ENCODE measurements around the gene ACER3.
A peak's percentile ranks its signal among the peaks of the same experiment; 100 is the strongest.

Gene ACER3

DNA sequence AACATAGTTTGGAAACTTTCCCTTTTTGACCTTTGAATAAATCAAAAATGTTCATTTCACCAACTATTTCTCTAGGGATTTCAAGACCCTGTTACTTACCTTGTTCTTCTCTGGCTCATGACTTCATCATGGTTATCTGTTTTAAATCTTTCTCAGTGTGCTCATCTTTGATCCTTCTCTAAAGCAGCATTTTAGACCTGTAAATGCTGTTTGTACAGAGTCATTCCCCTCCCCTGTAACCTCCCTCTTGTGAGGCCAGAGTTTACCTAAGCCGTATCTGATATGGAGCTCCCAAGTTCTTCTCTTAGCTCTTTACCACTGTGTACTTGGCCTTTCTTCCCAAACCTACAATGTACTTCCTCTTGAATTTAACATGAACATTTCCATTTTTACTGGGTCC lies 56.0 kb downstream of the ACER3 start:
- TF ChIP-seq BACH2 (CRISPR knock-in tag; IDR thresholded peaks at IDR 0.05; ENCODE audit: borderline replicate concordance): no peak
- TF ChIP-seq, protein P1, sequence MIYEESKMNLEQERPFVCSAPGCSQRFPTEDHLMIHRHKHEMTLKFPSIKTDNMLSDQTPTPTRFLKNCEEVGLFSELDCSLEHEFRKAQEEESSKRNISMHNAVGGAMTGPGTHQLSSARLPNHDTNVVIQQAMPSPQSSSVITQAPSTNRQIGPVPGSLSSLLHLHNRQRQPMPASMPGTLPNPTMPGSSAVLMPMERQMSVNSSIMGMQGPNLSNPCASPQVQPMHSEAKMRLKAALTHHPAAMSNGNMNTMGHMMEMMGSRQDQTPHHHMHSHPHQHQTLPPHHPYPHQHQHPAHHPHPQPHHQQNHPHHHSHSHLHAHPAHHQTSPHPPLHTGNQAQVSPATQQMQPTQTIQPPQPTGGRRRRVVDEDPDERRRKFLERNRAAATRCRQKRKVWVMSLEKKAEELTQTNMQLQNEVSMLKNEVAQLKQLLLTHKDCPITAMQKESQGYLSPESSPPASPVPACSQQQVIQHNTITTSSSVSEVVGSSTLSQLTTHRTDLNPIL (CRISPR knock-in tag; IDR thresholded peaks at IDR 0.05; ENCODE audit: low read depth): no peak
- no peak for TF ChIP-seq ZNF70 (CRISPR knock-in tag; IDR thresholded peaks at IDR 0.05)
- no peak for TF ChIP-seq ZNF565 (CRISPR knock-in tag; conservative IDR thresholded peaks at IDR 0.05; ENCODE audit: low read depth)
- TF ChIP-seq ESRRG (CRISPR knock-in tag; IDR thresholded peaks at IDR 0.05): no peak
- no peak for TF ChIP-seq GLIS3 (CRISPR knock-in tag; IDR thresholded peaks at IDR 0.05)
- TF ChIP-seq PPARA (CRISPR knock-in tag; IDR thresholded peaks at IDR 0.05; ENCODE audit: borderline replicate concordance): no peak
- TF ChIP-seq, protein P2, sequence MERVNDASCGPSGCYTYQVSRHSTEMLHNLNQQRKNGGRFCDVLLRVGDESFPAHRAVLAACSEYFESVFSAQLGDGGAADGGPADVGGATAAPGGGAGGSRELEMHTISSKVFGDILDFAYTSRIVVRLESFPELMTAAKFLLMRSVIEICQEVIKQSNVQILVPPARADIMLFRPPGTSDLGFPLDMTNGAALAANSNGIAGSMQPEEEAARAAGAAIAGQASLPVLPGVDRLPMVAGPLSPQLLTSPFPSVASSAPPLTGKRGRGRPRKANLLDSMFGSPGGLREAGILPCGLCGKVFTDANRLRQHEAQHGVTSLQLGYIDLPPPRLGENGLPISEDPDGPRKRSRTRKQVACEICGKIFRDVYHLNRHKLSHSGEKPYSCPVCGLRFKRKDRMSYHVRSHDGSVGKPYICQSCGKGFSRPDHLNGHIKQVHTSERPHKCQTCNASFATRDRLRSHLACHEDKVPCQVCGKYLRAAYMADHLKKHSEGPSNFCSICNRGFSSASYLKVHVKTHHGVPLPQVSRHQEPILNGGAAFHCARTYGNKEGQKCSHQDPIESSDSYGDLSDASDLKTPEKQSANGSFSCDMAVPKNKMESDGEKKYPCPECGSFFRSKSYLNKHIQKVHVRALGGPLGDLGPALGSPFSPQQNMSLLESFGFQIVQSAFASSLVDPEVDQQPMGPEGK (CRISPR knock-in tag; IDR thresholded peaks at IDR 0.05; ENCODE audit: borderline replicate concordance): no peak
- TF ChIP-seq CSRNP3 (CRISPR knock-in tag; IDR thresholded peaks at IDR 0.05): no peak
- no peak for TF ChIP-seq CSDC2 (CRISPR knock-in tag; IDR thresholded peaks at IDR 0.05)
- TF ChIP-seq ZC3H10 (CRISPR knock-in tag; IDR thresholded peaks at IDR 0.05): no peak
- TF ChIP-seq ZFP3 (CRISPR knock-in tag; IDR thresholded peaks at IDR 0.05): no peak
- TF ChIP-seq SNAI2 (CRISPR knock-in tag; IDR thresholded peaks at IDR 0.05): no peak
- TF ChIP-seq, protein P3, sequence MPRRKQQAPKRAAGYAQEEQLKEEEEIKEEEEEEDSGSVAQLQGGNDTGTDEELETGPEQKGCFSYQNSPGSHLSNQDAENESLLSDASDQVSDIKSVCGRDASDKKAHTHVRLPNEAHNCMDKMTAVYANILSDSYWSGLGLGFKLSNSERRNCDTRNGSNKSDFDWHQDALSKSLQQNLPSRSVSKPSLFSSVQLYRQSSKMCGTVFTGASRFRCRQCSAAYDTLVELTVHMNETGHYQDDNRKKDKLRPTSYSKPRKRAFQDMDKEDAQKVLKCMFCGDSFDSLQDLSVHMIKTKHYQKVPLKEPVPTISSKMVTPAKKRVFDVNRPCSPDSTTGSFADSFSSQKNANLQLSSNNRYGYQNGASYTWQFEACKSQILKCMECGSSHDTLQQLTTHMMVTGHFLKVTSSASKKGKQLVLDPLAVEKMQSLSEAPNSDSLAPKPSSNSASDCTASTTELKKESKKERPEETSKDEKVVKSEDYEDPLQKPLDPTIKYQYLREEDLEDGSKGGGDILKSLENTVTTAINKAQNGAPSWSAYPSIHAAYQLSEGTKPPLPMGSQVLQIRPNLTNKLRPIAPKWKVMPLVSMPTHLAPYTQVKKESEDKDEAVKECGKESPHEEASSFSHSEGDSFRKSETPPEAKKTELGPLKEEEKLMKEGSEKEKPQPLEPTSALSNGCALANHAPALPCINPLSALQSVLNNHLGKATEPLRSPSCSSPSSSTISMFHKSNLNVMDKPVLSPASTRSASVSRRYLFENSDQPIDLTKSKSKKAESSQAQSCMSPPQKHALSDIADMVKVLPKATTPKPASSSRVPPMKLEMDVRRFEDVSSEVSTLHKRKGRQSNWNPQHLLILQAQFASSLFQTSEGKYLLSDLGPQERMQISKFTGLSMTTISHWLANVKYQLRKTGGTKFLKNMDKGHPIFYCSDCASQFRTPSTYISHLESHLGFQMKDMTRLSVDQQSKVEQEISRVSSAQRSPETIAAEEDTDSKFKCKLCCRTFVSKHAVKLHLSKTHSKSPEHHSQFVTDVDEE (CRISPR knock-in tag; IDR thresholded peaks at IDR 0.05): no peak
- no peak for TF ChIP-seq ISL1 (CRISPR knock-in tag; IDR thresholded peaks at IDR 0.05)
- TF ChIP-seq TCF4 (CRISPR knock-in tag; IDR thresholded peaks at IDR 0.05; ENCODE audit: borderline replicate concordance): no peak
- TF ChIP-seq ZNF8 (CRISPR knock-in tag; IDR thresholded peaks at IDR 0.05): no peak
- ATAC-seq: no peak

- peak; percentile 90 for ATAC-seq
- TF ChIP-seq TCF4 (CRISPR knock-in tag; IDR thresholded peaks at IDR 0.05; ENCODE audit: borderline replicate concordance): no peak
- no peak for TF ChIP-seq CSRNP3 (CRISPR knock-in tag; IDR thresholded peaks at IDR 0.05)
- TF ChIP-seq TOX (CRISPR knock-in tag; IDR thresholded peaks at IDR 0.05; ENCODE audit: borderline replicate concordance): no peak
- TF ChIP-seq ZFP3 (CRISPR knock-in tag; IDR thresholded peaks at IDR 0.05): no peak
- TF ChIP-seq SNAI2 (CRISPR knock-in tag; IDR thresholded peaks at IDR 0.05): no peak
- TF ChIP-seq, protein P1 (CRISPR knock-in tag; IDR thresholded peaks at IDR 0.05; ENCODE audit: low read depth): no peak
- no peak for TF ChIP-seq CSDC2 (CRISPR knock-in tag; IDR thresholded peaks at IDR 0.05)
- TF ChIP-seq, protein P2 (CRISPR knock-in tag; IDR thresholded peaks at IDR 0.05; ENCODE audit: borderline replicate concordance): no peak
- TF ChIP-seq PPARA (CRISPR knock-in tag; IDR thresholded peaks at IDR 0.05; ENCODE audit: borderline replicate concordance): no peak
These were observed 58.2 kb downstream of the ACER3 start for GRCh38 chr11:76918941-76919386.

Measured in SK-N-SH treated with all-trans-retinoic acid at 6 μM for 48 hours (cell line).